NOMO-1 (cell line): ENCODE results near the gene HNRNPCL1.
"Not testable (repeated sequence)": the region's sequence is repeated elsewhere in the genome, so short reads cannot be mapped to it uniquely, and the experiment has no call there.

ENCODE experiments used
- DNase-seq, 2 experiments: peaks; one replicate each; lab custom pipeline; 2025; ENCODE audit not compliant: unreplicated experiment in 2 of 2; lab: John Stamatoyannopoulos, UW

HNRNPCL1 gene

GRCh38 chr1:12848620-12849019 lies at the start of gene HNRNPCL1:
HNRNPCL1 (minus strand) TSS chr1:12848720; CDS start chr1:12848289, 431 bp downstream.
- not testable (repeated sequence) for DNase-seq

GRCh38 chr1:12898170-12898569 lies 49.6 kb upstream of the HNRNPCL1 start, which contains the start of gene PRAMEF10:
PRAMEF10 (minus strand) TSS chr1:12898270; CDS start chr1:12895847, 2,423 bp downstream.
- DNase-seq, result not testable (repeated sequence)

- not testable (repeated sequence) for DNase-seq
Observed at GRCh38 chr1:12886101-12886500, 37.6 kb upstream of the HNRNPCL1 start, which contains the start of gene PRAMEF4. PRAMEF4 (minus strand) TSS chr1:12886201; CDS start chr1:12883394, 2,807 bp downstream.

GRCh38 chr1:12878453-12878852 lies 29.9 kb upstream of the HNRNPCL1 start:
- DNase-seq, result not testable (repeated sequence)

GRCh38 chr1:12863131-12863880 lies 14.8 kb upstream of the HNRNPCL1 start:
- DNase-seq, result not testable (repeated sequence)

GRCh38 chr1:12856786-12857185 lies 8.3 kb upstream of the HNRNPCL1 start, which contains the start of gene PRAMEF2:
PRAMEF2 (plus strand) TSS chr1:12857086; CDS start chr1:12859010, 1,924 bp downstream.
- not testable (repeated sequence) for DNase-seq

GRCh38 chr1:12851779-12852178 lies 3.3 kb upstream of the HNRNPCL1 start:
- DNase-seq, result no peak

GRCh38 chr1:12833251-12833650 lies 15.3 kb downstream of the HNRNPCL1 start:
- not testable (repeated sequence) for DNase-seq

GRCh38 chr1:12831310-12831709 lies 17.2 kb downstream of the HNRNPCL1 start, which contains the start of gene PRAMEF11:
PRAMEF11 (minus strand) TSS chr1:12831410; CDS start chr1:12828789, 2,621 bp downstream.
- not testable (repeated sequence) for DNase-seq

GRCh38 chr1:12819061-12819460 lies 29.5 kb downstream of the HNRNPCL1 start:
- not testable (repeated sequence) for DNase-seq

- DNase-seq, result no peak
Observed at GRCh38 chr1:12811409-12811784, 37.1 kb downstream of the HNRNPCL1 start.

- no peak for DNase-seq
Observed at GRCh38 chr1:12810691-12811408, 37.7 kb downstream of the HNRNPCL1 start.

- no peak for DNase-seq
Observed at GRCh38 chr1:12809933-12810332, 38.6 kb downstream of the HNRNPCL1 start.

- DNase-seq, result peak in 1 of 2 experiments; percentile 1
Observed at GRCh38 chr1:12799730-12800129, 48.8 kb downstream of the HNRNPCL1 start.

GRCh38 chr1:12798911-12799310 lies 49.6 kb downstream of the HNRNPCL1 start:
- DNase-seq, result no peak
